SK-N-SH (cell line): ENCODE data around the gene PRKACG. TPM values are rescaled to one million over a fixed set of nuclear protein-coding genes. Genes with fewer than 3 reads are reported as not detected.

Source experiments
- CTCF ChIA-PET: fragments of 300-600, 350-600 bp; formaldehyde crosslinking; extraction: SDS; loops from one replicate; lab custom pipeline; 2021; lab: Yijun Ruan, JAX
- POLR2A ChIA-PET: fragments of 350-600 bp; sonication (Branson Sonifier 250); formaldehyde crosslinking; extraction: SDS; loops from one replicate; lab custom pipeline; 2020; ENCODE audit warnings: antibody characterized with exemption, inconsistent platforms; lab: Yijun Ruan, JAX
- DNase-seq: peaks from one replicate; pipeline ENCODE4 v3.0.0; 2012
- H2AFZ ChIP-seq: fragments of 200-600 bp; sonication (generic); 2 replicates; pipeline ENCODE4 v1.8.1; 2016; ENCODE audit warnings: antibody characterized with exemption, mild to moderate bottlenecking, low read depth
- H3F3A ChIP-seq: fragments of 200-600 bp; sonication (generic); replicated peaks from 2 replicates; pipeline ENCODE3; 2016; ENCODE audit warnings: antibody characterized with exemption, mild to moderate bottlenecking; ENCODE audit not compliant: insufficient read depth
- H3K27ac ChIP-seq, 2 experiments: fragments of 200-500 bp in 1 of 2; fragments of 200-600 bp in 1 of 2; sonication (Bioruptor generic) in 1 of 2; sonication (generic), shearing (Covaris generic) in 1 of 2; 2 replicates each; pipeline versions ENCODE4 v1.5.1 to v1.6.1; 2014 to 2016; ENCODE audit warnings: low read depth in 2 of 2, inconsistent platforms in 1 of 2, low read length in 1 of 2, mild to moderate bottlenecking in 1 of 2, mixed read lengths in 1 of 2
- H3K27me3 ChIP-seq: fragments of 200-600 bp; sonication (generic), shearing (Covaris generic); 2 replicates; pipeline ENCODE4 v1.6.1; 2016; ENCODE audit warnings: mixed run types; ENCODE audit not compliant: insufficient read depth
- H3K36me3 ChIP-seq, 2 experiments: fragments of 200-500 bp in 1 of 2; fragments of 200-600 bp in 1 of 2; sonication (Bioruptor generic) in 1 of 2; sonication (generic) in 1 of 2; replicated peaks in 1 of 2; 2 replicates each; pipeline versions ENCODE3 to v1.5.1; 2014 to 2016; ENCODE audit warnings: low read length in 1 of 2, mild to moderate bottlenecking in 1 of 2; ENCODE audit not compliant: insufficient read depth in 2 of 2, control insufficient read depth in 1 of 2
- H3K4me1 ChIP-seq, 2 experiments: fragments of 200-500 bp in 1 of 2; fragments of 200-600 bp in 1 of 2; sonication (Bioruptor generic) in 1 of 2; sonication (generic), shearing (Covaris generic) in 1 of 2; 2 replicates each; pipeline versions ENCODE4 v1.5.1 to v1.6.1; 2014 to 2016; ENCODE audit warnings: low read depth in 1 of 2, low read length in 1 of 2, mixed run types in 1 of 2; ENCODE audit not compliant: insufficient read depth in 2 of 2, control insufficient read depth in 1 of 2
- H3K4me2 ChIP-seq: fragments of 200-600 bp; sonication (generic), shearing (Covaris generic); 2 replicates; pipeline ENCODE4 v1.6.1; 2017; ENCODE audit warnings: mixed run types
- H3K4me3 ChIP-seq, 2 experiments: fragments of 200-500 bp in 1 of 2; fragments of 200-600 bp in 1 of 2; sonication (Bioruptor generic) in 1 of 2; sonication (generic), shearing (Covaris generic) in 1 of 2; 2 replicates each; pipeline versions ENCODE4 v1.5.1 to v1.8.1; 2014 to 2016; ENCODE audit warnings: low read depth in 2 of 2, inconsistent platforms in 1 of 2, low read length in 1 of 2, mild to moderate bottlenecking in 1 of 2, mixed read lengths in 1 of 2, moderate library complexity in 1 of 2
- H3K79me2 ChIP-seq: fragments of 200-600 bp; sonication (generic); 2 replicates; pipeline ENCODE4 v1.8.1; 2017; ENCODE audit warnings: mild to moderate bottlenecking; ENCODE audit not compliant: insufficient read depth
- H3K9ac ChIP-seq: fragments of 200-600 bp; sonication (generic); 2 replicates; pipeline ENCODE4 v1.6.1; 2017; ENCODE audit warnings: mixed run types
- H3K9me2 ChIP-seq: fragments of 200-600 bp; sonication (generic); 2 replicates; pipeline ENCODE4 v1.6.1; 2017; ENCODE audit warnings: mixed run types
- H3K9me3 ChIP-seq: fragments of 200-600 bp; sonication (generic); 2 replicates; pipeline ENCODE4 v1.6.1; 2017; ENCODE audit warnings: mixed run types, mild to moderate bottlenecking, moderate library complexity
- H4K20me1 ChIP-seq: fragments of 200-600 bp; sonication (generic); 2 replicates; pipeline ENCODE4 v1.6.1; 2017; ENCODE audit warnings: mild to moderate bottlenecking, mixed run types; ENCODE audit not compliant: insufficient read depth
- CHD2 ChIP-seq: fragments of 150-350 bp; IDR thresholded peaks from 2 replicates; pipeline ENCODE4 v1.6.1; 2018; ENCODE audit warnings: low read length; ENCODE audit not compliant: partially characterized antibody
- EP300 ChIP-seq, 2 experiments: IDR thresholded peaks; 2 replicates each; pipeline versions ENCODE4 v1.4.0 to v1.6.1; 2012; ENCODE audit warnings: borderline replicate concordance in 1 of 2, low read depth in 1 of 2, low read length in 1 of 2
- FOSL2 ChIP-seq: IDR thresholded peaks from 2 replicates; pipeline ENCODE4 v1.4.0; 2012; ENCODE audit warnings: low read depth, mild to moderate bottlenecking, moderate library complexity, borderline replicate concordance
- FOXJ3 ChIP-seq: sonication (generic); formaldehyde crosslinking; IDR thresholded peaks from 2 replicates; pipeline ENCODE4 v1.5.1; 2020; ENCODE audit warnings: mild to moderate bottlenecking, missing genetic modification reagents
- GATA2 ChIP-seq: sonication (generic); formaldehyde crosslinking; IDR thresholded peaks from 2 replicates; pipeline ENCODE4 v1.5.0; 2020; ENCODE audit warnings: mild to moderate bottlenecking, missing genetic modification reagents
- JUND ChIP-seq: IDR thresholded peaks from 2 replicates; pipeline ENCODE4 v1.4.0; 2012
- MXI1 ChIP-seq: IDR thresholded peaks from 2 replicates; pipeline ENCODE4 v1.6.1; 2012; ENCODE audit warnings: mild to moderate bottlenecking, low read depth, low read length, improper control_type of control experiment
- PBX3 ChIP-seq: IDR thresholded peaks from 2 replicates; pipeline ENCODE4; 2012
- POLR2AphosphoS5 ChIP-seq: IDR thresholded peaks from 2 replicates; pipeline ENCODE4 v1.6.1; 2012; ENCODE audit warnings: low read depth, low read length
- RAD21 ChIP-seq: IDR thresholded peaks from 2 replicates; pipeline ENCODE4 v1.6.1; 2012; ENCODE audit warnings: mild to moderate bottlenecking, low read length
- RCOR1 ChIP-seq: fragments of 150-350 bp; IDR thresholded peaks from 2 replicates; pipeline ENCODE4 v1.6.1; 2017; ENCODE audit warnings: antibody characterized with exemption, low read length
- REST ChIP-seq: IDR thresholded peaks from 2 replicates; pipeline ENCODE4 v1.6.1; 2012; ENCODE audit warnings: mild to moderate bottlenecking, low read depth, low read length, moderate library complexity
- RXRA ChIP-seq: IDR thresholded peaks from 2 replicates; pipeline ENCODE4 v1.4.0; 2012; ENCODE audit warnings: low read depth, mild to moderate bottlenecking, borderline replicate concordance
- SMC3 ChIP-seq: IDR thresholded peaks from 2 replicates; pipeline ENCODE4 v1.6.1; 2012; ENCODE audit warnings: low read depth, low read length, improper control_type of control experiment
- TAF1 ChIP-seq: IDR thresholded peaks from 2 replicates; pipeline ENCODE4 v1.6.1; 2012; ENCODE audit warnings: low read depth, mild to moderate bottlenecking, low read length, moderate library complexity, borderline replicate concordance
- YY1 ChIP-seq: IDR thresholded peaks from 2 replicates; pipeline ENCODE4 v1.4.0; 2012; ENCODE audit warnings: low read depth, mild to moderate bottlenecking
- WGBS: methylation state at CpG from one replicate; pipeline ENCODE4 v1.1.6; 2017; ENCODE audit warnings: low lambda C conversion rate; 5-methylcytosine and 5-hydroxymethylcytosine counted together
- polyA plus RNA-seq, 3 experiments: library from polyadenylated mRNA; depleted of rRNA; stranded (reverse); fragments of >200 nt; gene quantifications; 2 replicates each; pipeline ENCODE4 v1.2.3, GENCODE V29; 2012

PRKACG gene
- polyA plus RNA-seq, 1 of the 3 experiments (the other 2 are of a cell fraction): not detected

GRCh38 chr9:68964765-68965164, 49.1 kb downstream of the PRKACG start:
- CTCF ChIA-PET: interaction anchor here (0.8 kb wide), 1 partner anchor 35 kb away, joined by 3 read pairs; no protein-coding TSS in a partner anchor
- WGBS: 6% methylated on average over 3 of the region's 3 CpGs

GRCh38 chr9:68964102-68964541, 49.8 kb downstream of the PRKACG start:
- peaks cover 13% of the 10 kb centered on the region; the same call in 1 of the 2 replicates for H3K27me3 ChIP-seq
- no peaks in the 10 kb centered on the region for H3K79me2 ChIP-seq
- no peak overlapping the region for H3K27ac ChIP-seq
- ChIA-PET POLR2A (no interaction called here), CTCF (interaction anchor here (0.8 to 0.9 kb wide), 2 partner anchors 35 to 229 kb away, joined by 3 read pairs; no protein-coding TSS in a partner anchor)
- 2% methylated on average over 3 of the region's 3 CpGs for WGBS
- H3K9me2 ChIP-seq: no peaks in the 10 kb centered on the region
- H3K9me3 ChIP-seq: no peaks in the 10 kb centered on the region
- no peak for DNase-seq
- H3K36me3 ChIP-seq: no peaks in the 10 kb centered on the region
- no peak overlapping the region for H3K4me3 ChIP-seq
- no peaks in the 10 kb centered on the region for H4K20me1 ChIP-seq
- no peak overlapping the region for H3K9ac ChIP-seq
- H3K4me1 ChIP-seq: no peaks in the 10 kb centered on the region
- H2AFZ ChIP-seq: no peak overlapping the region
- TF ChIP-seq JUND (no peak), TAF1 (no peak), SMC3 (no peak), PBX3 (no peak), FOXJ3 (CRISPR knock-in tag) (no peak), RAD21 (no peak), POLR2AphosphoS5 (no peak)
- H3K4me2 ChIP-seq: no peak overlapping the region
- no peaks in the 10 kb centered on the region for H3F3A ChIP-seq

More at GRCh38 chr9:68964765-68965164, 49.1 kb downstream of the PRKACG start:
- Histone ChIP-seq H3F3A (no peaks in the 10 kb centered on the region), H3K4me3 (no peak overlapping the region), H3K9ac (no peak overlapping the region), H3K27me3 (peaks cover 12% of the 10 kb centered on the region; the same call in 1 of the 2 replicates), H2AFZ (no peak overlapping the region), H3K9me3 (no peaks in the 10 kb centered on the region), H3K4me2 (no peak overlapping the region), H4K20me1 (no peaks in the 10 kb centered on the region), H3K9me2 (no peaks in the 10 kb centered on the region), H3K36me3 (no peaks in the 10 kb centered on the region), H3K27ac (no peak overlapping the region)
- DNase-seq: no peak
- POLR2A ChIA-PET: no interaction called here
- no peak for TF ChIP-seq FOSL2
- TF ChIP-seq, all 33 proteins: peak for 0
- Histone ChIP-seq H3K79me2 (no peaks in the 10 kb centered on the region), H3K4me1 (no peaks in the 10 kb centered on the region)

GRCh38 chr9:68963416-68963815, 50.5 kb downstream of the PRKACG start:
- CTCF ChIA-PET: interaction anchor here (0.9 kb wide), 1 partner anchor 230 kb away, joined by 3 read pairs; no protein-coding TSS in a partner anchor
- Histone ChIP-seq H3K4me2 (no peak overlapping the region), H3K4me1 (no peaks in the 10 kb centered on the region), H3K27ac (no peak overlapping the region), H3K36me3 (no peaks in the 10 kb centered on the region), H3K9me2 (no peaks in the 10 kb centered on the region), H4K20me1 (no peaks in the 10 kb centered on the region), H3K4me3 (no peak overlapping the region), H3K9me3 (no peaks in the 10 kb centered on the region), H3K27me3 (peaks cover 13% of the 10 kb centered on the region; the same call in 1 of the 2 replicates), H2AFZ (no peak overlapping the region), H3K9ac (no peak overlapping the region), H3K79me2 (no peaks in the 10 kb centered on the region), H3F3A (no peaks in the 10 kb centered on the region)
- POLR2A ChIA-PET: no interaction called here
- WGBS: 8% methylated on average over 3 of the region's 3 CpGs
- DNase-seq: no peak
- no peak for TF ChIP-seq MXI1
- TF ChIP-seq GATA2 (CRISPR knock-in tag): no peak
- no peak for TF ChIP-seq YY1
- TF ChIP-seq RXRA: no peak
- no peak for TF ChIP-seq REST
- no peak for TF ChIP-seq EP300 (IDR thresholded peaks at IDR 0.05; ENCODE audit: borderline replicate concordance in 1 of 2, low read depth in 1 of 2, low read length in 1 of 2)
- no peak for TF ChIP-seq CHD2
- TF ChIP-seq RCOR1: no peak
